HG03039 (cell line): Measurements from ENCODE around the gene PVALB.

ENCODE experiments used
- ATAC-seq: cut with Tn5 transposase; IDR thresholded peaks from one replicate; pipeline ENCODE4 v1.9.1; 2021; ENCODE audit warnings: mild to moderate bottlenecking, moderate library complexity; ENCODE audit not compliant: unreplicated experiment

The PVALB gene

DNA sequence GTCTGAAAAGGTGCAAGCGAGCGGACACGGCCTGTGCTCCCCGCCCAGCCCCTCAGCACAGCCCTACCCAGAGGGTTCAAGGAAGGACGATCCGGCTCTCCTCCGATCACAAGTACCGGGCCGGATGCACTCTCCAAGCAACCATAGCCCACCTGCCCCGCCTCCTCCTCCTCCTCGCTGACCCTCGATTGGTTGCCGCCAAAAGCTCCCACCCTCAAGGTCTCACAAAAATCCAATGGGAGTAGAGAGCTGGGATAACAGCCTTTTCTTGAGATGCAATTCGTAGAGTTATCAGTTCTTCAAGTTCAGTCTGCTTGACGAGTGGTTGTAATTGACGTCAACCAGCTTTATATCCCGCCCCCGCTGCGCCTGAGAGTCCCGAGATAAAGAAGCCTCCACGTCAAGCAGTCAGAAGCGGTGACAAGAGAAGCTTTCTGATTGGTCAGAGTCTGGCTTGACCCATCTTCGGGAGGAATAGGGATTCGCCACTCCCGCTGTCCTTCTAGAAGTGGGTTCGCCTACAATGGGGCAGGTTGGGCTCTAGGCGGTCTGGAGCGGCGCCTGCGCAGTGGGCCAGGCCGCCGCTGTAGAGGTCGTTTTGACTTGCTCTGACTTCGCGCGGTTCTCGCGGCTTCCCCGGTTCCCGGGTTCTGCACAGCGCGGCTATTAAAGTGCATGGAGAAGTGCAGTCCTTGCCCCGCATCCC, 40.7 kb downstream of the PVALB start, which contains the start of gene IFT27:
Gene IFT27 (minus strand): TSS at position 156 of the 706 bp plus-strand sequence. CDS start 412 bp downstream, outside the sequence.
- peak; percentile 85 for ATAC-seq

GRCh38 chr22:36775586-36775963, 41.3 kb downstream of the PVALB start:
- ATAC-seq: peak; percentile 4

- no peak for ATAC-seq
Measured at GRCh38 chr22:36773935-36774334, 42.9 kb downstream of the PVALB start.

GRCh38 chr22:36772451-36772850, 44.4 kb downstream of the PVALB start:
- ATAC-seq: no peak

GRCh38 chr22:36771356-36772063, 45.3 kb downstream of the PVALB start:
- ATAC-seq: no peak

GRCh38 chr22:36770513-36771231, 46.2 kb downstream of the PVALB start:
- no peak for ATAC-seq

- ATAC-seq: no peak
Measured at GRCh38 chr22:36769541-36770512, 47.0 kb downstream of the PVALB start.

DNA sequence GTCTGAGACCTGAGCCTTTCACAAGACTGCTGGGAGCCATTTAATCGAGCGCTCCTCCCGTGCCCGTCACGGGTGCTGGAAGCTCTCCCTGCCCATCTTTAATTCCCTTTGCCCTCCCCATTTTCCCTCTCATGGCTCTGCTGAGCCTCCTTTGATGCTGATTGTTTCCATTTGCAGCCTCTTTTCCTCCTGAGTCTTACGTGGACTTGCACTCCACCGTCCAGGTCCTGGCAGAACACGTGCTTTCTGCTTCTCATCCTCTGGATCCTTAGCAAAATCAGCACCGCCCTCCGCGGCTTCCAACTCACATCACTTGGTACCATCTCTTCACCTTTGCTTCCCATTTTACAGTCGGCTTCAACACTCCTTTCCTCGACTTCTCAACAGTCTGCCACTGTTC, 48.2 kb downstream of the PVALB start:
- no peak for ATAC-seq

DNA sequence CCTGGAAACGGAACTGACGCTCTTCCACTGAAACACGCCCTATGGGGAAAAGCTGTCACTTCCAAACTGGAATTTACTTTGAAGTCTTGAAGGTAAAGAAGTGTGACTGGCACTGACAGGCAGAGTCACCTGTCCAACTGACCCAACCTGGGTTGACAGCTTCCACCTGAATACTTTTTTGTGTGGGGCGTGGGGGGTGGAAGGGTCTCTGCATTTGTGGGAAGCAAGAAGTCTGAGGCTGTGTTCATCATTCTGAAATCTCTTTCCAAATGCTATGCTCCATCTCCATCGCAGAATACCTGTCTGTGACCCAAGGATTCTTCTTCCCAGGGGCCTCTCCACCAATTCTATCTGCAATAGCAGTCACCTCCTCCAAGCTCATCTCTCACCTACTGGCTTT, 48.7 kb downstream of the PVALB start:
- ATAC-seq: no peak

GRCh38 chr22:36767035-36767775, 49.6 kb downstream of the PVALB start:
- no peak for ATAC-seq

- ATAC-seq: no peak
Measured at GRCh38 chr22:36765943-36766450, 50.8 kb downstream of the PVALB start.

DNA sequence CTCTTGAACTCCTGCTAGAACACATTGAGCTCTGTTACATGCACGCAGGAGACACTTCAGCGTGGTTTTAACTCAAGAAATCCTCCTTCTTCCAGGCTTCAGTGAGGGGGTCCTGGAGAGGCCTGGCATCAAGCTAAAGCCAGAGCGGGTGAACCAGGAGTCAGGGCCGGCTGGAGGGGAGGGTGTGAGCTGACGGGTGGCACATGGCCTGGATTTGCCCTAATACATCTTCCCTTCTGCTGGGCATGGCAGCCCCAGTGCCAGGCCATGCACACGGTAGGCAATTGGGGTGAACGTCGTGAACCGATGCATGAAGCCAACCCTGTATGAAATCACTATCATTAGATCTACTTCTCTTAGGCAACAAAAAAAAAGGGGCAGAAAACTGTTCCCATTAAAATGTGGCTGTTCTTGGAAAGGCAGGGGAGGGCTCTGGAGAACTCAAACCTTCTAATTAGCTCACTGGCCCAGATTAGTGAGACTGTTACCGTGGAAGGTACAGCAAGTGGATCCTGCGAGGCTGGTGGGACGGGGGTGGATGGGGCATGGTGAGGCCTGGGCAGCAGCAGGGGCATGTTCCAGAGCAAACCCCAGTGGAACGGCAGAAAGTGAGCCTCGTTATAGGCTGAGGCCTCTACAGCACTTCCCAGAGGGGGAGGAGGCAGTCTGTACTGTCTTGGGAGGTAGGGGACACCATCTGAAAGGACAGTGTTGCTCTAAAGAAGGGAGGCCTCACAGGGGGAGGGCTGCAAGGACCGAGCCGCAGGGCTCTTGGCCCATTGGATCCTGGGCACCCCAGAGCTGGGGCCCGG, 51.5 kb downstream of the PVALB start:
- no peak for ATAC-seq

- no peak for ATAC-seq
Measured at GRCh38 chr22:36764641-36765040, 52.2 kb downstream of the PVALB start.

- no peak for ATAC-seq
Measured at GRCh38 chr22:36764060-36764459, 52.8 kb downstream of the PVALB start.

GRCh38 chr22:36763576-36763975, 53.3 kb downstream of the PVALB start:
- ATAC-seq: no peak

- no peak for ATAC-seq
Measured at GRCh38 chr22:36762687-36763260, 54.1 kb downstream of the PVALB start.

DNA sequence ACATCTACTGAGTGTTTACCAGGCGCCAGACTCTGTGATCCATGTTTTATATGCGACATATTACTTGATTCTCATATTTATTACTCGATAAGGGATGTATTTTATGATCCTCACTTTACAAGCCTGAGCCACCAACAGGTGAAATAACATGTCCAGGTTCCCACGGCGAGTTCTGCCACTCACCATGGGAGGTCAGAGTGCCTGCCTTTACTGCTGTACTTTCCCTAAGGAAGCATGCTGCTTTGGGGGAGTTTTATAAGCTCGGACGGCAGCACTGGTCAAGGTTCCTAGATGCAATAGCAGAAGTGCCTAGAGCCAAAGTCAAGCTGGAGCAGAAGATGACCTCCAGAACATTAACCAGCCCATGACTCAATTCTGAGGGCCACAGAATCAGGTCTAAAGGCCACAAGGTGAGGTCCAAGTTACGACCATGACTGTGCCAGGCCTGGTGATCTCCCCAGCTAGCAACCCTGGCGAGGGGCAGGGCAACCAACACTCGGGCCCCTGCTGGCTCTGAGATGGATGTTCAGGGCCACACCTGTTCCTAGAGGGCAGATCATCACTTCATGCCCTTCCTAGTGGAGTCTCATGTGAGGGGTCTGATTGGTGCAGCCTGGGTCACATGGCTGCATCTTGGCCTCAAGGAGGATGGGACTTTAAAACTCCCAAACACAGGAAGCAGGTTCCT, 55.1 kb downstream of the PVALB start:
- no peak for ATAC-seq

- ATAC-seq: no peak
Measured at GRCh38 chr22:36760786-36761185, 56.0 kb downstream of the PVALB start.
